ENCODE results near the gene LMLN.
"Not testable (repeated sequence)": the region's sequence is repeated elsewhere in the genome, so short reads cannot be mapped to it uniquely, and the experiment has no call there.

The LMLN gene

DNA sequence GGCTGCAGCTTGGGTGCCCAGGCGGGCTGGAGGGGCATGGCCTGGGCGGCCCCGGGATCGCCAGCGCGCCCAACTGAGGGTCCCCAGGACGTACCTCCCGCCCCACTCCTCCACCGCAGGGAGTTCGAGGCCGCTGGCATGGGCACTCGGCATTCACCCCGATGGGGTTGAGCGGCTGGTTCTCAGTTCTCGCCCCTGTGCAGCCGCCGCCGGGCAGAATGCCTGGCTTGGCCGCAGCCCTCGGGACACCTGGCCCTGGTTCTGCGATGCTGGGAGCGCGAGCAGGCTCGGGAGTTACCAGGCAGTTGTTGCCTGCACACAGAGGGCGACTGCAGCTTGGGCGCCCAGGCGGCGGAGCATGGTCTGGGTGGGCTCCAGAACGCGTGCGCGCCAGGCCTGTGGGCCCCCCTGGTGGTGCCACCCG is 121.4 kb downstream of the LMLN start:
- DNase-seq: no peak

DNA sequence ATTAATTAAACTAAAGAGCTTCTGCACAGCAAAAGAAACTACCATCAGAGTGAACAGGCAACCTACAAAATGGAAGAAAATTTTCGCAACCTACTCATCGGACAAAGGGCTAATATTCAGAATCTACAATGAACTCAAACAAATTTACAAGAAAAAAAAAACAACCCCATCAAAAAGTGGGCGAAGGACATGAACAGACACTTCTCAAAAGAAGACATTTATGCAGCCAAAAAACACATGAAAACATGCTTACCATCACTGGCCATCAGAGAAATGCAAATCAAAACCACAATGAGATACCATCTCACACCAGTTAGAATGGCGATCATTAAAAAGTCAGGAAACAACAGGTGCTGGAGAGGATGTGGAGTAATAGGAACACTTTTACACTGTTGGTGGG is 122.2 kb downstream of the LMLN start:
- DNase-seq: not testable (repeated sequence)

DNA sequence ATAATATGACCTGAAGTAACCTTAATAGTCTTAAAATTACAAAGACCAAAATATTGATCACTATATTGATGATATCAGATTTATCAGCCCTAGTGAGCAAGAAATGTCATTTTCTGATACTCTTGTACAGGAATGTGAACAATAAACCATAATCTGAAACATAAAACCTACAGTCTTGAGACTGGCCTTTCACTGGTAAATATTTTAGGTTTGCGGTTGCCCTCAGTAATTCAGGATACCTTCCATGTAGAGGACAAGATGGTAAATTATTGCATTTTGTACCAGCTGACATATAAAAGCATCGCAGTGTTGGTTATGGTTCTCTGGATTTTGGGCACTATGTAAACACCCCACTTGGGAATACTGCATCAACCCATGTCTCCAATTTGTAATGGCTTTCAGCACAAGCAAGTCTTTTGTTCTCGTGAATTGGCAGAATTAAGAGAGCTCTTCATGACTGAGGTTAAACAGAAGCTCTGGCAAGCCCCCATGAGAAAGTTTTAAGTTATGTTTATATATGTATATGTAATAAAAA is 128.5 kb downstream of the LMLN start:
- no peak for DNase-seq

DNA sequence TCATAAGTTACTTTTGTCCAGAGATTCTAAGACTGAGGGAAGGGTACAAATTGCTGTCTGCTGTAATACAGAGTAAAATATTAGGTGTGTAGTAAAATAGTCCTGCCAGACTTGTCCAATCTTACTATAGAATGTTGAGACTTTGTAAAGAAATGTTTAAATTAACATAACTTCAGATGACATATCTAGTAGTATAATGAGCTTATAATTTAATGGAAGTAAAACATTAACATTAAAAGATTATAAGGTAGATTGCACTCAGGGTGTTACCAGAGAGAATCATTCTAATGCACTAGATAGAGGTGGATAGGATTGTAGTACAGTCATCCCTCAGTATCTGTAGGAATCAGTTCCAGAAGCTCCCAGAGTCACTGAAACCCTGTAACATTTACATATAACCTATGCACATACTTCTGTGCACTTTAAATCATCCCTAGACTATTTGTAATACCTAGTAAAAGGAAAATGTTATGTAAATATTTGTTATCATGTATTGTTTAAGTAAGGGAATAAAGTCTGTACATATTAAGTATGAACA is 130.8 kb downstream of the LMLN start:
- no peak for DNase-seq

DNA sequence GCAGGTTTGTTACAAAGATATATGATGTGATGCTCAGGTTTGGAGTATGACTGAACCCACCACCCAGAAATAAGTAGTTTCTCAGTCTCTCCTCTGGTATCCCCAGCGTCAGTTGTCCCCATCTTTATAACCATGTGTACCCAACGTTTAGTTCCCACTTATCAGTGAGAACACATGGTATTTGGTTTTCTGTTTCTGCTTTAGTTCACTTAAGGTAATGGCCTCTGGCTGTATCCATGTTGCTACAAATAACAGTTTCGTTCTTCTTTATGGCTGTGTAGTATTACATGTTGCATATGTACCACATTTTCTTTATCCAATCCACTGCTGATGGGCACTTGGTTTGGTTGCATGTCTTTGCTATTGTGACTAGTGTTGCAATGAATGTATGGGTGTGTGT is 132.3 kb downstream of the LMLN start:
- no peak for DNase-seq

DNA sequence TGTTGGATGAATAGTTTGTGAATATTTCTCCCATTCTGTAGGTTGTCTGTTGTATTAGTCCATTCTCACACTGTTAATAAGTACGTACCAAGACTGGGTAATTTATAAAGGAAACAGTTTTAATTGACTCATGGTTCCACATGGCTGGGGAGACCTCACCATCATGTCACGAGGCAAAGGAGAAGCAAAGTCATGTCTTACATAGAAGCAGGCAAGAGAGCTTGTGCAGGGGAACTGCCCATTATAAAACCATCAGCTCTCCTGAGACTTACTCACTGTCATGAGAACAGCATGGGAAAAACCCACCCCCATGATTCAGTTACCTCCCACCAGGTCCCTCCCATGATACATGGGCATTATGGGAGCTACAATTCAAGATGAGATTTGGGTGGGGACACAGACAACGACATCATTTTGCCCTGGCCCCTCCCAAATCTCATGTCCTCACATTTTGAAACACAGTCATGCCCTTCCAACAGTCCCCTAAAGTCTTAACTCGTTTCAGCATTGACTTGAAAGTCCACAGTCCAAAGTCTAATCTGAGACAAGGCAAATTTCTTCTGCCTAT is 133.2 kb downstream of the LMLN start:
- no peak for DNase-seq
